Ascending aorta (tissue), 2 donors: ENCODE results near the gene SCOC. TPM values are rescaled to one million over a fixed set of nuclear protein-coding genes. Genes with fewer than 3 reads are reported as not detected.

Source experiments
- DNase-seq, 2 donors: peaks; one replicate each; pipeline ENCODE4 v3.0.0-alpha.2; 2019; ENCODE audit warnings: low spot score in 2 of 2
- H3K27ac ChIP-seq, 2 donors: fragments of 200-600 bp; sonication (generic); one replicate each; pipeline ENCODE4 v1.5.1; 2016 to 2017; ENCODE audit warnings: mild to moderate bottlenecking in 1 of 2
- H3K27me3 ChIP-seq: fragments of 200-600 bp; sonication (generic); one replicate; pipeline ENCODE4 v1.5.1; 2017
- H3K36me3 ChIP-seq, 2 donors: fragments of 200-600 bp; sonication (generic); one replicate each; pipeline ENCODE4 v1.5.1; 2016
- H3K4me1 ChIP-seq, 2 donors: fragments of 200-600 bp; sonication (generic); one replicate each; pipeline ENCODE4 v1.5.1; 2016 to 2017; ENCODE audit warnings: mild to moderate bottlenecking in 1 of 2
- H3K4me3 ChIP-seq, 2 donors: fragments of 200-600 bp; sonication (generic); one replicate each; pipeline ENCODE4 v1.5.1; 2016 to 2017; ENCODE audit warnings: mild to moderate bottlenecking in 1 of 2
- H3K9me3 ChIP-seq, 2 donors: fragments of 200-600 bp; sonication (generic); one replicate each; pipeline ENCODE4 v1.5.1; 2016
- CTCF ChIP-seq, 3 experiments: fragments of 200-600 bp in 2 of 3; fragments of 450-650 bp in 1 of 3; sonication (generic) in 2 of 3; IDR thresholded peaks; one replicate each; pipeline ENCODE4 v1.5.1; 2016 to 2019; ENCODE audit warnings: antibody characterized with exemption in 3 of 3, mild to moderate bottlenecking in 1 of 3, moderate library complexity in 1 of 3
- intact Hi-C: fragments of 100-400 bp; cut with DNase I; formaldehyde crosslinking; loops from one replicate; pipeline ENCODE4 v1.15.1; 2023
- total RNA-seq: library from RNA; depleted of rRNA; stranded (reverse); fragments of >200 nt; gene quantifications from one replicate; pipeline ENCODE4 v1.1.0, GENCODE V29; 2016

Gene SCOC
- total RNA-seq, 1 donor from 2014 or later = 7.2 TPM

GRCh38 chr4:140353786-140354185 is 19.7 kb upstream of the SCOC start:
- Histone ChIP-seq H3K9me3 (no peaks in the 10 kb centered on the region), H3K4me3 (no peak overlapping the region), H3K36me3 (no peaks in the 10 kb centered on the region), H3K27ac (no peak overlapping the region), H3K4me1 (no peaks in the 10 kb centered on the region), H3K27me3 (no peaks in the 10 kb centered on the region)
- no peak for TF ChIP-seq CTCF (IDR thresholded peaks at IDR 0.05)
- intact Hi-C loops = no loop called here
- no peak for DNase-seq

- Histone ChIP-seq H3K36me3 (no peaks in the 10 kb centered on the region), H3K27ac (no peak overlapping the region), H3K9me3 (no peaks in the 10 kb centered on the region), H3K27me3 (no peaks in the 10 kb centered on the region), H3K4me1 (no peaks in the 10 kb centered on the region), H3K4me3 (no peak overlapping the region)
- no peak for TF ChIP-seq CTCF (IDR thresholded peaks at IDR 0.05)
- DNase-seq = no peak
- intact Hi-C loops = no loop called here
These were observed 18.2 kb upstream of the SCOC start for GRCh38 chr4:140355288-140355687.

GRCh38 chr4:140357868-140358267 is 15.6 kb upstream of the SCOC start:
- no peak for DNase-seq
- intact Hi-C loops = loop anchor here (2.0 kb wide), 1 partner anchor 493 kb away; no protein-coding TSS in a partner anchor
- no peaks in the 10 kb centered on the region for H3K27me3 ChIP-seq
- H3K4me1 ChIP-seq = no peaks in the 10 kb centered on the region
- H3K36me3 ChIP-seq = no peaks in the 10 kb centered on the region
- H3K27ac ChIP-seq = no peak overlapping the region
- no peak for TF ChIP-seq CTCF (IDR thresholded peaks at IDR 0.05)
- no peak overlapping the region for H3K4me3 ChIP-seq
- no peaks in the 10 kb centered on the region for H3K9me3 ChIP-seq

GRCh38 chr4:140358281-140358680 is 15.2 kb upstream of the SCOC start:
- no peak for TF ChIP-seq CTCF (IDR thresholded peaks at IDR 0.05)
- H3K4me3 ChIP-seq = no peak overlapping the region
- no peak overlapping the region for H3K27ac ChIP-seq
- no peaks in the 10 kb centered on the region for H3K27me3 ChIP-seq
- no peak for DNase-seq
- intact Hi-C loops = loop anchor here (2.0 kb wide), 1 partner anchor 493 kb away; no protein-coding TSS in a partner anchor
- H3K9me3 ChIP-seq = no peaks in the 10 kb centered on the region
- no peaks in the 10 kb centered on the region for H3K4me1 ChIP-seq
- no peaks in the 10 kb centered on the region for H3K36me3 ChIP-seq

GRCh38 chr4:140359562-140360427 is 13.7 kb upstream of the SCOC start:
- no peak overlapping the region for H3K4me3 ChIP-seq
- intact Hi-C loops = loop anchor here (2.0 kb wide), 1 partner anchor 491 kb away; no protein-coding TSS in a partner anchor
- no peaks in the 10 kb centered on the region for H3K27me3 ChIP-seq
- H3K36me3 ChIP-seq = no peaks in the 10 kb centered on the region
- peak; percentile 42 to 80 (median 77) for TF ChIP-seq CTCF (IDR thresholded peaks at IDR 0.05)
- peak in 1 of 2 donors; percentile 87 for DNase-seq
- H3K9me3 ChIP-seq = no peaks in the 10 kb centered on the region
- no peaks in the 10 kb centered on the region for H3K4me1 ChIP-seq
- no peak overlapping the region for H3K27ac ChIP-seq
